H9 (cell line): ENCODE data around the gene OR52H1. TPM values are rescaled to one million over a fixed set of nuclear protein-coding genes. Genes with fewer than 3 reads are reported as not detected.

ENCODE experiments used
- DNase-seq: peaks from one replicate; pipeline ENCODE4 v3.0.0-alpha.2; 2017
- H2AFZ ChIP-seq: one replicate; pipeline ENCODE4 v1.6.1; 2013; ENCODE audit warnings: mild to moderate bottlenecking, low read length, control low read depth, moderate library complexity
- H2AK5ac ChIP-seq: 2 replicates; pipeline ENCODE4 v1.6.1; 2013; ENCODE audit warnings: low read length, control low read depth, mixed read lengths; ENCODE audit not compliant: insufficient read length
- H2BK120ac ChIP-seq: one replicate; pipeline ENCODE4 v1.6.1; 2013; ENCODE audit warnings: low read depth, mild to moderate bottlenecking, low read length, control low read depth, inconsistent platforms; ENCODE audit not compliant: poor library complexity, severe bottlenecking
- H2BK12ac ChIP-seq: 2 replicates; pipeline ENCODE4 v1.6.1; 2013; ENCODE audit warnings: low read length, control low read depth, mixed read lengths, low read depth; ENCODE audit not compliant: insufficient read length
- H2BK15ac ChIP-seq: 2 replicates; pipeline ENCODE4 v1.6.1; 2013; ENCODE audit warnings: low read depth, low read length, control low read depth
- H2BK20ac ChIP-seq: one replicate; pipeline ENCODE4 v1.6.1; 2013; ENCODE audit warnings: low read depth, mild to moderate bottlenecking, low read length, control low read depth, inconsistent platforms; ENCODE audit not compliant: poor library complexity, severe bottlenecking
- H2BK5ac ChIP-seq: 2 replicates; pipeline ENCODE4 v1.6.1; 2013; ENCODE audit warnings: low read length, control low read depth, mixed read lengths; ENCODE audit not compliant: insufficient read length
- H3K14ac ChIP-seq: 2 replicates; pipeline ENCODE4 v1.6.1; 2013; ENCODE audit warnings: low read length, control low read depth; ENCODE audit not compliant: insufficient read depth
- H3K18ac ChIP-seq: 2 replicates; pipeline ENCODE4 v1.6.1; 2013; ENCODE audit warnings: low read depth, mild to moderate bottlenecking, mixed read lengths, low read length, control low read depth; ENCODE audit not compliant: insufficient read length
- H3K23ac ChIP-seq: 2 replicates; pipeline ENCODE4 v1.6.1; 2013; ENCODE audit warnings: low read length, control low read depth, mixed read lengths, low read depth; ENCODE audit not compliant: insufficient read length
- H3K23me2 ChIP-seq: 2 replicates; pipeline ENCODE4 v1.6.1; 2013; ENCODE audit warnings: low read depth, mild to moderate bottlenecking, mixed read lengths, low read length, control low read depth; ENCODE audit not compliant: insufficient read length, poor library complexity, severe bottlenecking
- H3K27ac ChIP-seq: 2 replicates; pipeline ENCODE4 v1.5.1; 2013; ENCODE audit warnings: low read length, control low read depth, mixed read lengths, low read depth; ENCODE audit not compliant: insufficient read length
- H3K27me3 ChIP-seq: 2 replicates; pipeline ENCODE4 v1.6.1; 2013; ENCODE audit warnings: low read length, control low read depth, inconsistent platforms; ENCODE audit not compliant: insufficient read depth
- H3K4ac ChIP-seq: 2 replicates; pipeline ENCODE4 v1.6.1; 2013; ENCODE audit warnings: low read depth, mild to moderate bottlenecking, control low read depth, inconsistent platforms, low read length, moderate library complexity
- H3K4me1 ChIP-seq: 2 replicates; pipeline ENCODE4 v1.6.1; 2013; ENCODE audit warnings: low read length, control low read depth, inconsistent platforms; ENCODE audit not compliant: insufficient read depth
- H3K4me2 ChIP-seq: 2 replicates; pipeline ENCODE4 v1.6.1; 2013; ENCODE audit warnings: low read length, control low read depth, mixed read lengths; ENCODE audit not compliant: insufficient read length, insufficient read depth
- H3K56ac ChIP-seq: 2 replicates; pipeline ENCODE4 v1.6.1; 2013; ENCODE audit warnings: low read depth, mild to moderate bottlenecking, mixed read lengths, low read length, control low read depth; ENCODE audit not compliant: insufficient read length
- H3K79me1 ChIP-seq: 2 replicates; pipeline ENCODE4 v1.6.1; 2013; ENCODE audit warnings: low read depth, mild to moderate bottlenecking, moderate library complexity, low read length, control low read depth, inconsistent platforms; ENCODE audit not compliant: insufficient read depth, poor library complexity, severe bottlenecking
- H3K79me2 ChIP-seq: 2 replicates; pipeline ENCODE4 v1.6.1; 2013; ENCODE audit warnings: low read length, control low read depth, inconsistent platforms; ENCODE audit not compliant: insufficient read depth
- H3K9ac ChIP-seq: 2 replicates; pipeline ENCODE4 v1.6.1; 2013; ENCODE audit warnings: low read length, control low read depth, mixed read lengths; ENCODE audit not compliant: insufficient read length; ENCODE audit errors: extremely low read depth
- H3K9me3 ChIP-seq: one replicate; pipeline ENCODE4 v1.6.1; 2013; ENCODE audit warnings: low read depth, low read length, inconsistent platforms; ENCODE audit not compliant: control insufficient read depth
- H3T11ph ChIP-seq: one replicate; pipeline ENCODE4 v1.6.1; 2013; ENCODE audit warnings: mild to moderate bottlenecking, low read length, control low read depth, inconsistent platforms
- H4K20me1 ChIP-seq: one replicate; pipeline ENCODE4 v1.6.1; 2013; ENCODE audit not compliant: control insufficient read depth, insufficient read length, insufficient read depth
- H4K5ac ChIP-seq: 2 replicates; pipeline ENCODE4 v1.6.1; 2013; ENCODE audit warnings: low read depth, mild to moderate bottlenecking, mixed read lengths, low read length, control low read depth; ENCODE audit not compliant: insufficient read length
- H4K8ac ChIP-seq: replicated peaks from 2 replicates; pipeline ENCODE4 v1.6.1; 2013; ENCODE audit warnings: low read length, control low read depth, mixed read lengths, low read depth; ENCODE audit not compliant: insufficient read length
- H4K91ac ChIP-seq: 2 replicates; pipeline ENCODE4 v1.6.1; 2013; ENCODE audit warnings: low read depth, mild to moderate bottlenecking, moderate library complexity, mixed read lengths, low read length, control low read depth; ENCODE audit not compliant: insufficient read length
- H3K27ac Mint-ChIP-seq, 3 experiments: 2 replicates in 2 of 3; 3 replicates in 1 of 3; pipeline ENCODE4 v1.8.0; 2020 to 2021; ENCODE audit warnings: mixed read lengths in 3 of 3, mild to moderate bottlenecking in 1 of 3, moderate library complexity in 1 of 3
- H3K27me3 Mint-ChIP-seq: 2 replicates; pipeline ENCODE4 v1.8.0; 2021; ENCODE audit warnings: low read depth, mild to moderate bottlenecking, moderate library complexity, mixed read lengths
- H3K36me3 Mint-ChIP-seq, 3 experiments: 2 replicates in 2 of 3; 3 replicates in 1 of 3; pipeline ENCODE4 v1.8.0; 2020 to 2021; ENCODE audit warnings: low read depth in 3 of 3, mixed read lengths in 3 of 3; ENCODE audit not compliant: insufficient read depth in 1 of 3
- H3K4me1 Mint-ChIP-seq, 2 experiments: 2 replicates each; pipeline ENCODE4 v1.8.0; 2020; ENCODE audit warnings: mixed read lengths in 2 of 2
- H3K4me3 Mint-ChIP-seq, 2 experiments: 2 replicates in 1 of 2; 3 replicates in 1 of 2; pipeline ENCODE4 v1.8.0; 2020 to 2021; ENCODE audit warnings: mild to moderate bottlenecking in 2 of 2, mixed read lengths in 2 of 2, moderate library complexity in 1 of 2
- H3K9me3 Mint-ChIP-seq, 2 experiments: 2 replicates in 1 of 2; 3 replicates in 1 of 2; pipeline ENCODE4 v1.8.0; 2020; ENCODE audit warnings: mild to moderate bottlenecking in 2 of 2, mixed read lengths in 2 of 2, moderate library complexity in 1 of 2
- CTCF ChIP-seq: fragments of 200-600 bp; sonication (generic); conservative IDR thresholded peaks from 3 replicates; pipeline ENCODE4 v1.8.0; 2021; ENCODE audit warnings: antibody characterized with exemption, mild to moderate bottlenecking
- WGBS: extraction: QIAGEN DNeasy Blood & Tissue Kit; methylation state at CpG from one replicate; pipeline ENCODE4 v1.1.7; 2013; ENCODE audit warnings: missing lambda C conversion rate, low lambda C conversion rate, mixed read lengths; ENCODE audit not compliant: insufficient read length; ENCODE audit errors: extremely low coverage; 5-methylcytosine and 5-hydroxymethylcytosine counted together
- total RNA-seq: library from RNA; stranded (reverse); gene quantifications from 2 replicates; pipeline ENCODE4 v1.2.1, GENCODE V29; 2021

The OR52H1 gene
- total RNA-seq, 1 experiment from 2014 or later: not detected

GRCh38 chr11:5597953-5598352 is 49.6 kb upstream of the OR52H1 start:
- H3K4me2 ChIP-seq: peak overlapping the region; percentile 62
- peak; percentile 52 for DNase-seq

More at GRCh38 chr11:5597953-5598352, 49.6 kb upstream of the OR52H1 start:
- Mint-ChIP-seq H3K27ac (peak overlapping the region in 2 of 3 experiments; percentile 4 to 85; a peak in 3 of 7 replicates), H3K36me3 (peaks cover 0 to under 1% (median 0%) of the 10 kb centered on the region in 3 experiments; a peak in 3 of 7 replicates), H3K27me3 (no peaks in the 10 kb centered on the region; the same call in 1 of the 2 replicates), H3K4me1 (peaks cover 35 to 41% of the 10 kb centered on the region in 2 experiments), H3K9me3 (no peaks in the 10 kb centered on the region), H3K4me3 (peak overlapping the region; percentile 85 to 93; a peak in 4 of 5 replicates)
- no peak for TF ChIP-seq CTCF
- no peak overlapping the region for H3K23ac ChIP-seq
- H3K9me3 ChIP-seq: no peaks in the 10 kb centered on the region
- H3K4ac ChIP-seq: no peak overlapping the region
- no peak overlapping the region for H3K18ac ChIP-seq
- no CpG with 5 or more reads among the region's 3 CpGs for WGBS
- no peak overlapping the region for H4K8ac ChIP-seq
- H2BK15ac ChIP-seq: no peak overlapping the region
- no peak overlapping the region for H3K9ac ChIP-seq
- peaks cover 7% of the 10 kb centered on the region for H3K23me2 ChIP-seq
- H3K27me3 ChIP-seq: no peaks in the 10 kb centered on the region
- H3K27ac ChIP-seq: no peak overlapping the region
- H3K79me2 ChIP-seq: peaks cover 6% of the 10 kb centered on the region; the same call in 1 of the 2 replicates
- H2BK12ac ChIP-seq: no peak overlapping the region
- H4K91ac ChIP-seq: no peak overlapping the region
- H2BK20ac ChIP-seq: no peak overlapping the region
- H3K4me1 ChIP-seq: no peaks in the 10 kb centered on the region
- H2BK5ac ChIP-seq: no peak overlapping the region
- no peak overlapping the region for H2AFZ ChIP-seq
- H3K14ac ChIP-seq: no peak overlapping the region
- no peaks in the 10 kb centered on the region for H3K79me1 ChIP-seq
- H3T11ph ChIP-seq: no peak overlapping the region
- H2BK120ac ChIP-seq: no peak overlapping the region
- no peak overlapping the region for H2AK5ac ChIP-seq
- no peak overlapping the region for H4K5ac ChIP-seq
- H3K56ac ChIP-seq: no peak overlapping the region
- no peaks in the 10 kb centered on the region for H4K20me1 ChIP-seq
